HG03378 (cell line): ENCODE measurements around the gene SAMMSON.

Source experiments
- ATAC-seq: cut with Tn5 transposase; IDR thresholded peaks from one replicate; pipeline ENCODE4 v1.9.1; 2021; ENCODE audit warnings: mild to moderate bottlenecking, moderate library complexity; ENCODE audit not compliant: unreplicated experiment

Gene SAMMSON

DNA sequence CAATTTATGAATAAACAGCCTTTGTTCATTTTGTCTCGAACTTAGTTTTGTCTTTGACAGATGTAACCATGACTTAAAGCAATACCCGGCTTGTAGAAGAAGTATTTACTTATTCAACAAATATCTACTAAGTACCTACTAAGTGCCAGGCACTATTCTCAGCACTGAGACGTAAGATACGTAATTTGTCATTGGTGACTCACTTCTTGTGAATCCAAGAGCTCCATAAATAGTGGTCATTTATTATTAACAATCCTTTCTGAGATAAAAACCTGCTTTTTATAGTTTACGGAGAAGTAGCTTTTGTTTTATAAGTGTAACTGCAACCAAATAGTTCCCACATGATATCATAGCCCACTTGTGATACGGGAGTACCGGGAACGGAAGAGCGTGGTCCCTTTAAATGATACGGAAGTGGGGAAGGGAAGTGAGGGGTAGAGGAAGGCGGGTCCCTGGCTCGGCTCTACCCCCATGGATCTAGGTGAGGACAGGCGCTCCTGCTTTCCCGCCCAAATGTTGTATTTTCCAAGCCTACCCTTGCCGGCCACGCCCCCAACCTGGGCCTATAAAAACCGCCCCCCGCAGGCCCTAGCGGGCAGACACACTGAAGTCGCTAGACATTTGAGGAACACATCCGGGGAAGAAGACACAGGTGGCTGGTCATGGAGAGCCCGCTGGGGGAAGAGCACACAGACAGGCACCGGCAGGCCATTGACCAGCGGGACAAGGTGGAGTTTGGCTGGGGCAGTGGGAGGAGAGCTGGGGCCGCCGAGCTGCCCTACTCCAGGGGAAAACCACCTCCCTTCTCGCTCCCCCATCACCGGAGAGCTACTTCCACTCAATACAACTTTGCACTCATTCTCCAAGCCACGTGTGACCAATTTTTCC is at the start of gene SAMMSON:
Gene SAMMSON (plus strand): TSS at position 594 of the 888 bp plus-strand sequence.
- no peak for ATAC-seq

DNA sequence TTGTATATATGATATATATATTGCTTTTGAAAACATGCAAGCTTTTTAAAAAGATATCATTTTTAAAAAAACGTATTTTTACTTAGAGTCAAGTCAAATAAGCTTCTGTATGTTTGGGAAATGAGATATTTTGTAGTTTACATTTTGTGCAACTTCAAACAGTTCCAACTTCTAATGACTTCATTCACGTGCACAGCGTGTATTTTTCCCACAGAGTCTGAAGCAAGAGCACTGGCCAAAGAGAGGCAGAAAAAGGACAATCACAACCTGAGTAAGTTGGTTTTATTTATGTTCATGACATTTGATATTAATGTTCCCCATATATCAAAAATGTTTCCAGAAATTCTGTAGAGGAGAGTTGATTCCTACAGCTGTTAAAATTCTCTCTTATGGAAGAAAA is 47.9 kb upstream of the SAMMSON start:
- ATAC-seq = no peak

DNA sequence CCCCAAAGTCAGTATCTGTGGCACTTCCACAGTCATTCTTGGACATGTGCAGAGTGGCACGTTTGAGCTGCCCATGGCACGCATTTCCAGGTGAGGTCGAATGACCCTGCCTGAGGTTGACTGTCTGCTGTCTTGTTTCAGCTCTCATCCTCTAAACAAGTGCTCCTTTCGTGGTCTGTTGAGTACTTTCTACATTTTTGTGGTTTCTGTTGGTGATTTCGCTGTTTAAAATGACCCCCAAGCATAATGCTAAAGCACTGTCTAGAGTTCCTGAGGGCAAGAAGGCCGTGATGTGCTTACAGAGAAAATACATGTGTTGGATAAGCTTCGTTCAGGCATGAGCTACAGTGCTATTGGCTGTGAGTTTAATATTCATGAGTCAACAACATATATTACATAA is 40.0 kb upstream of the SAMMSON start:
- ATAC-seq = no peak

- no peak for ATAC-seq
Observed at GRCh38 chr3:69961706-69962439, 37.7 kb upstream of the SAMMSON start.

DNA sequence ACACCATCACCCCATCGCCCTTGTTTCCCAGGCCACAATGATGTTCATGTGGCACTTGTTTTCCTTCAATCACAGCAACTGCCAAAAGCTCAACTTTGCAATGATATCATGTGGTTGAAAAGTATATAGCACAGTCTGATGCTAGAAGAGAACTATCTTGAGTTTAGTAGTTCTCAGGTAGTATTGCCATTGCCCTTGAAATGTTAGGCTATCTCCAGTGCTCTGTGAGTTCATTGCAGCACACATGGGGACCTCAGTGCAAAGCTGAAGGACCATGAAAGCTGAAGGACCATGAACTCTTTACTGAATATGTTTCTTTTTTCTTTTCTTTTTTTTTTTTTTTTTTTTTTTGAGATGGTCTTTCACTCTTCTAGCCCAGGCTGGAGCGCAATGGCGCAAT is 35.9 kb upstream of the SAMMSON start:
- ATAC-seq = no peak

DNA sequence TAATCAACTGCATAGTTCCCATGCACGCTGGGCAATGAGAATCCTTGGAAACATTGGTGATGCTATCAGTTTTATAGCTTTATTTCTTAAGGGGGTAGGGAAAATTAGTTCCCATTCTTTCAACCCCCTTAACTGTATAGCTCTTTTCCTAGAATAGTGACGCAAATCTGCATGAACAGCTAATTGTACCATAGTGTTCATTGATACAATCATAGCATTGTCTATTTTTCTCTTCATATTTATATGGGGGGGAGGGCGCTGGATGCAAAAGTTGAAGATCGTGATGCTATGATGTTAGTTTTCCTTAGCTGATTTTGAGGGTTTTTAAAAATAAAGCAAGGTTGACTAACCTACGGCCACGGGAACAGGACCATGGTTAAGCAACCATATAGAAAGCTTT is 32.4 kb upstream of the SAMMSON start:
- ATAC-seq = no peak

- ATAC-seq = no peak
Observed at GRCh38 chr3:69970827-69971226, 28.7 kb upstream of the SAMMSON start.

DNA sequence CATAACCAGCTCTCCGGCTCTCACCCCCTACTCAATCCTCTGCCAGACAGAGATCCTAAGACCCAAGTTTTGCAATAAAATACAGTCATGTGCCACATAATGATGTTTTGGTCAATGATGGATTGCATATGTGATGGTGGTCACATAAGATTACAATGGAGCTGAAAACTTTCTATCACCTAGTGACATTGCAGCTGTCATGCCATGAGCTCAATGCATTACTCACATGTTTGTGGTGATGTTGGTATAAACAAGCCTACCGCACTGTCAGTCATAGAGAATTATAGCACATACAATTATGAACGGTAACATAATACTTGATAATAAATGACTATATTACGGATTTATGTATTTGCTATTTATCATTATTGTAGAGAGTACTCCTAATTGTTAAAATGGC is 26.9 kb upstream of the SAMMSON start:
- no peak for ATAC-seq

DNA sequence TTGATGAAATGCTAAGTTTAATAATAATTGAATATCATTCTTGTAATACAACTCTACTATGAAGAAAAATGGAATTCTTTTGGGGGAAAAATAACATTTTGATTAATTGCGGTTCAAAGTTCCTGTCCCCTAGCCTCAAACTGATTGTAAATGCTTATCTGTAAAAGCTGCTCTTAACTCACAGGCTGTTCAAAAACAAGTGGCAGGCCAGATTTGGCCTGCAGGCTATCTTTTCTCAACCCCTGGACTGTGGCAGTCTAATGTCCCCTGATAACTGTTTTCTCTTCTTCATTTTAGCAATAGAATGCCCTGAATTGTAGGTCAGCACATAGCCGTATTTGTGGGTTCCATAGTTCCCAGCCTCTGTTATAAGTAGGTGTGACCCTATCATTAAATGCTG is 23.5 kb upstream of the SAMMSON start:
- ATAC-seq = no peak

DNA sequence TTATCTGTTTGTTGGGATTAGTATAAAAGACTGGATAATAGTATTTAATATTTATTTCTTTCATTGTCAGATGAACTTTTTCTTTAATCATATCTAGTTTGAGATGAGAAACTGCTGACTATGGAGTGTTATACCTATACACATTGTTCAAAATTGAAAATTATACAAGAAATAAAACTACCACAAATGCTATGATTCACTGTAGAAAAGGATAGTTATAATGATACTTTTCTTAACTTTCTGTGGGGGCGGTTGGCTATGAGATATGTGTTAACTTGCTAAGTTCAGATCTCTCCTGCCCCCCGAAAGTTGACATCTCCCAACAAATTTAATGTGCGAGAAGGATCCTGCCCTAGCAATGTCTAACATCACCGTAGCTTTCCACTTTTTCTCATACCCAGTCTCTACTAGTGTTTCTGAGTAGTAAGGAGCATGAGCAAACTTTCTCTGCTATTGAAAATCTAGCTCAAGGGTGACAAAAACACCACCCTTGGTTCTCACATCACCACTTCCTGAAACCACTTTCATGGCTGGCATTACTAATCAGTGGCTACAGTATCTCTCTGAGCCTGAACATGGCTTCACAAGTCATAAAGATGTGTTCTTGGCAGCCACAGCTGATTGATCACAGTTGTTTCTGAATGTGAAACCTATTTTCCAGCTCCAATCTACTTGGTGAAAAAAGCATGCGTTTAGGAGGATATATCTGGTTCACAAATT is 15.8 kb upstream of the SAMMSON start:
- peak; percentile 82 for ATAC-seq

GRCh38 chr3:69985266-69985665 is 14.3 kb upstream of the SAMMSON start:
- ATAC-seq = no peak

DNA sequence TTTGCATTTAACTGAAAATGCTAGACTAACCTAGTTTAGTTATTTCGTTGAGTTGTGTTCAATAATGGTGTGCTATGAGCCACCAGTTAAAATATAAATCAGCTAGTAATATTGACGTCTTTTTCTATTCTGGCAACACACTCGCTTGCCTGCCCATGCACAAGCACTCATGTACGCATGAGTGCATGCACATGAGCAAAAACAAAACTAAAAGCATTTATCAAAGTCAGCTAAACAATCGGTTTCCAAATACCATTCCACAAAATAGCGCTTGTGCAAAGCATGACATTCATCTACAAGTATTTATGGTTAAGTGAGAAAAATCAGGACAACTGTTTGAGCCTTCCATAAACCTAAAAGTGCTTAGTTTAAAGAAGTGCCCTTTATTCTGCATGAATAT is 13.1 kb upstream of the SAMMSON start:
- ATAC-seq = no peak

DNA sequence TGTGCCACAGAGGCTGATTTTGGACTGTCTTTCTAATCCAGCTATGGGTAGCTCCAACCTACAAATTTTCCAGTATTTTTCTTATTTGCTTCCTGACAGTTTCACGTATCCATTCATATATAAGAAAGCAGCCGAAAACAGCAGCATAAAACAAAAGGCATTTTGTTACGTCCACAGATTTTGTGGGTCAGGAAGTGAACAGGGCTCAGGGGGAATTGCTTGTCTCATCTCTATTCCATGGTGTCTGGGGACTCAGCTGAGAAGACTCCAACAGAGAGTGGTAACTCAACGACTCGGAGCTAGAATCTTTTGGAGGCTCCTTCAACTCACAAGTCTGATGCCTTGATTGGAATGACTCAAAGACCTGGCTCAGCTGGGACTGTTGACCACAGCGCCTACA is 11.7 kb upstream of the SAMMSON start:
- no peak for ATAC-seq

- no peak for ATAC-seq
Observed at GRCh38 chr3:69993757-69994156, 5.8 kb upstream of the SAMMSON start.

DNA sequence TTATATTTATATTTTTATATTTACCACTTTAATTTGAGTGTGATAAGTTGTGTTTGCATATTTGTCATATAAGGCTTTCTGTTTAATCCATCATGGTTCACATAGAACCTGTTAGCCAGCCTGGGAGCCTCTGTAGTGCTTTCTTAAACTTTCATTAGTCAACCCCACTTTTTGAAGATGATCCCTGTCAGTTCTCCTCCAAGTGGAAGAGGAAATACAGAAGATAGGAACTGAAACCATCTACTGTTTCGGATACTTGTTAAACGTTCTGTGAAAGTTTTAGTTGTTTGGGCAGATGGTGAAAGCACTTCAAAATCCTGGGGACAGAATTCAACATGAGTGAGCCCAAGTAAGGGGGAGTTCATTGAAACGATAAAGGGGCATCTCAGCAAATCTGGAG is 4.6 kb upstream of the SAMMSON start:
- ATAC-seq = no peak

DNA sequence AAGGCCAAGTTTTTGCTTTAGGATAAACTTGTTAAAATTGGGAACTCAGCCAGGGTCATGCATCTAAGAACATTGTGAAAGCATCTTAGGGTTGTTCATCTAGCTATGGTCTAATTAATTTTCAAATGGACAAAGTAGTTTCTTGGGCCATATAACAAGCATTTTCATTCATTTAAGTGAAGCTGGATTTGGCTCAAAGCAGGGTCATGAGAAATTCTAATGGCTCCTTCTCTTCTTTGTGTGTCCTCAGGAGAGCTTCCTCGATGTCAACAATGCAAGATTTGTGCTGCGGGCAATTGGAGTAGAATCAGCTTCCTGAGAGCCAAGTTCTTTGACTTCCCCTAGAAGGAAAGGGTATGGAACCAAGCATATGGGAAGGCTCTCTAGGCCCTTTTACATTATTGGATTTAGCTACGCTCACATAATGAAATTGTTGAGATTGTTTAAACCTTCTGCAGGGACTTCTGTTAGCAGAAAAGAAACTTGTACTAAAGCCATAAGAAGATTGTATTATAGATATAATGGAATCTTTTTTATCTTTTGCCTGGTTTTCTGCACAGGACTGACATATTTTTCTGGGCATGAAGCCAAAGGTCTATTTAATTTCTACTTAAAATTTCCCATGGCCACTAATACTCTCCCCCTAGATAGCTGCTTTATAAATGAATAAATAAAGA is 1.8 kb upstream of the SAMMSON start:
- ATAC-seq = no peak

- ATAC-seq = no peak
Observed at GRCh38 chr3:69998759-69999139, 784 bp upstream of the SAMMSON start.

DNA sequence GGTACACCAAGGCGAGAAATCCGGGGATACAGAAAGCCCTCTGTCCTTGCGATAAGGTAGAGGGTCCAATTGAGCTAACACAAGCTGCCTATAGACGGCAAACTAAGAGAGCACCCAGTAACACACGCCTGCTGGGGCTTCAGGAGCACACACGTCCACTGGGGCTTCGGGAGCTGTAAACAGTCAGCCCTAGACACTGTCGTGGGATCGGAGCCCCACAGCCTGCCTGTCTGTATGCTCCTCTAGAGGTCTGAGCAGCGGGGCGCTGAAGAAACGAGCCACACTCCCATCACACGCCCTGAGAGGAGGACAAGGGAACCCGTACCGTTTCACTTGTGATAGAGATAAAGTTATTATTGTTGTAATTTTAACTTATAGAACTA is 486 bp downstream of the SAMMSON start:
- no peak for ATAC-seq

- ATAC-seq = no peak
Observed at GRCh38 chr3:70000563-70001081, 1.1 kb downstream of the SAMMSON start.

- no peak for ATAC-seq
Observed at GRCh38 chr3:70003119-70003518, 3.6 kb downstream of the SAMMSON start.

GRCh38 chr3:70006089-70006488 is 6.6 kb downstream of the SAMMSON start:
- no peak for ATAC-seq
